Fibroblast of peridontal ligament (primary cell): ENCODE measurements around the gene VWA5B1.
"Not testable (repeated sequence)": the region's sequence is repeated elsewhere in the genome, so short reads cannot be mapped to it uniquely, and the experiment has no call there.

Experiments
- DNase-seq: peaks from one replicate; pipeline ENCODE4 v3.0.0-alpha.2; 2010; ENCODE audit errors: extremely low read depth

VWA5B1 gene

GRCh38 chr1:20279509-20279908 lies 11.2 kb upstream of the VWA5B1 start:
- peak; percentile 27 for DNase-seq

GRCh38 chr1:20280341-20280740 lies 10.3 kb upstream of the VWA5B1 start:
- no peak for DNase-seq

- no peak for DNase-seq
Measured at GRCh38 chr1:20280906-20281305, 9.8 kb upstream of the VWA5B1 start.

DNA sequence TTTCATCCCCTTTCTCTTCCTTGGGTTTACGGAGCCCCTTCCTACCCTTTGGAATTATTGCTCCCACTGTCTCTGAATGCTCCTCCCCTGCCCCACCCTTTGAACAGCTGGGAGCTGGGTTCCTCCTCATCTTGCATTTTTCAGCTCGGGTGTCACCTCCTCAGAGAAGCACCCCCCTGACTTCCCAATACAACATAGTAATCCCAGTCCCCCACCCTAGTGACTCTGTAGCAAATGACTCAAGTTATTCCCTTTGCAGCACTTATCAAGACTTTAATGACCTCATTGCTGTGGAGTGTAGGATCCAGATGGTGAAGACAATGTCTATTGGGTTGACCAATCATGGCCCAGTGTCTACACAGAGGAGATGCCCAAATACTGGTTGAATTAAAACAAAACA lies 8.9 kb upstream of the VWA5B1 start:
- DNase-seq: no peak

DNA sequence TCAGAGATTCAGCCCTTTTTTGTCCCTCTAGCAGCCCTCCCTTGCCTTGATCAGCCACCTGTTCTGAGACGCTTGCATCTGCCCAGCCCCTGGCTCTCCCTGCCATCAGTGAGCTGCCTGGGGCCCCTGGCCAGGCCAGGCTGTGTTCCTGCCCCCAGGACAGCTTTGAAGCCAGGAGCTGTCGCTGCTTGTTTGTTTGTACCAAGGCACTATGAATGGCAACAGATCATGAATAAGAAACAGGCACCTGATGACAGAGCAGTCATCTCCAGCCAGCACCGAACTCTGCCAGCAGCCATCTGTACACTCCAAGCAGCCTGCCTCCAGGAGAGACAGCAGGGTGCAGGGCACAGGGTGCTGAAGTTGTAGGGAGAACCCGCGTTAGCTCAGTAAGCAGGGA lies 8.1 kb upstream of the VWA5B1 start:
- no peak for DNase-seq

GRCh38 chr1:20284046-20284445 lies 6.6 kb upstream of the VWA5B1 start:
- DNase-seq: no peak

- DNase-seq: no peak
Measured at GRCh38 chr1:20284625-20285024, 6.0 kb upstream of the VWA5B1 start.

GRCh38 chr1:20285510-20285909 lies 5.2 kb upstream of the VWA5B1 start:
- DNase-seq: no peak

DNA sequence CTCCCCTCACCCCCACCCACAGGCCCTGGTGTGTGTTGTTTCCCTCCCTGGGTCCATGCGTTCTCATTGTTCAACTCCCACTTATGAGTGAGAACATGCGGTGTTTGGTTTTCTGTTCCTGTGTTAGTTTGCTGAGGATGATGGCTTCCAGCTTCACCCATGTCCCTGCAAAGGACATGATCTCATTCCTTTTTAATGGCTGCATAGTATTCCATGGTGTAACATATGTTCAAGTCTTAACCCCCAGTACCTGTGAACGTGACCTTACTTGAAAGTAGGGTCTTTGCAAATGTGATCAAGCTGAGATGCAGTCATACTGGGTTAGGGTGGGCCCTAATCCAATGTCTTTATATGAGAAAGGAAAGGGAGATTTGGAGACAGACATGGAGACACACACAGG lies 3.0 kb upstream of the VWA5B1 start:
- DNase-seq: not testable (repeated sequence)

GRCh38 chr1:20291645-20292084 lies 990 bp downstream of the VWA5B1 start:
- DNase-seq: no peak

DNA sequence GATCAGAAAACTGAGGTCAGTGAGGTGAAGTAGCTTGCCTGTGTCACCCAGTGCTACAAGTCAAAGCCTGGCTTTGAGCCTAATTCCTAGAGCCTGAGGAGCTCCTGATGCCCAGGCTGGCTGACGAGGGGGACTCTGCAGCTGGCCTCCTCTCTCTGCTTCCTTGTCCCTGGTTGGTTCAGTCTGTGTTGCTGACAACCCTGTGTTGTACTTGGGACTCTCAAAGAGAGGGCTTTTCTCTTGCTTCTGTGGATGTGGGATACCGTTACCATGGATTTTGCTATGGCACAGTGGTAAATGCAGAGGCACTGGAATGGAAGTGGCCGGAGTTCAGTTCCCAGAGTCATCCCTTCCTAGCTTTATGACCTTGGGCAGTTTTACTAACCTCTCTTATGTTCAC lies 8.0 kb downstream of the VWA5B1 start:
- no peak for DNase-seq

DNA sequence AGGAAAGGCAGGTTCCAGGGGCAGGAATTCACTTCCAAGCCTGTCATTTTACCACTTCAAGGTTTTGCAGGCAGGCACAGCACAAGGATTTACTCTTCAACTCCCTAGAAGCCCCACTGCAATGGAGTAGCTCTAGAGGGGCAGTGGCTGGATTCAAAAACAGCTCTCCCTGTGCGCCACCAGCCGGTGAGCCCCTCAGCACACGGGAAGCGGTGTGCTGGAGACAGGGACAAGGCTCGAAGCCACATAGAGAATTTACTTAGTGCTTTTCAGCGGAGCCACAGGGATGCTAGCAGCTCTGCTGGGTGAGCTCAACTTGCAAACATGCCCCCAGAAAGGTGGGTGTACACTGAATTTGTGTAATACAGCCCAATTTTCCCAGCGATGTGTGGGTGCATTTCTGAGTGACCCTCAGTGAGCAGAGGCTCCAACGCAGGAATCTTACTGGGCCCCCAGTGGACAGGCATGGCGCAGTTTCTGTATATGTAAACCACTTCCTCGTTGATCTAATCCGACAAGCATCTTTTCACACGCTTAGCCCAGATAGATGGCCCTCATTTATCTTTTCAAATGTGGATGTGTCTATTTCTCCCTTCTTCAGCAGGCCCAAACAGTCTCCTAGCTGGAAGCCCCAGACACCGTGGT lies 10.9 kb downstream of the VWA5B1 start:
- DNase-seq: no peak

- no peak for DNase-seq
Measured at GRCh38 chr1:20302108-20302471, 11.4 kb downstream of the VWA5B1 start.

DNA sequence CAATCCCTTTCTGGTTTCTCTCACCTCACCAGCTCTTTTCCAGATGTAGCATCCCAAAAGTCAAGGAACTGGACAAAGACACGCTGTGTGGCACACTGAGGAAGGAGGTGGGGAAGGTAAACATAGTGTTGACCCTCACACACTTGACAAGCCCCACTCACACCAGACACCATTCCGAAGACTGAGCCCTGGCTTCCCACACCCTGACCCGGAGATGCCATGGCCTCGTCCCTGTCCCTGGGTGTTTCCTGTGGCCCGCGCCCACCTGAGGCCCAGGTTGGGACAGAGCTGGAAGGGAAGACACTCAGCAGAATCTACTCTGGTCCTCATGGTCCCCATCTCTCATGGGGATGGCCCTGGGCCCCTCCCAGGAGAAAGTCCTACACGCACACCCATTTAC lies 16.4 kb downstream of the VWA5B1 start:
- no peak for DNase-seq

- DNase-seq: no peak
Measured at GRCh38 chr1:20308569-20308968, 17.9 kb downstream of the VWA5B1 start.

- DNase-seq: no peak
Measured at GRCh38 chr1:20311289-20311688, 20.6 kb downstream of the VWA5B1 start.

GRCh38 chr1:20312310-20312709 lies 21.6 kb downstream of the VWA5B1 start:
- DNase-seq: no peak

DNA sequence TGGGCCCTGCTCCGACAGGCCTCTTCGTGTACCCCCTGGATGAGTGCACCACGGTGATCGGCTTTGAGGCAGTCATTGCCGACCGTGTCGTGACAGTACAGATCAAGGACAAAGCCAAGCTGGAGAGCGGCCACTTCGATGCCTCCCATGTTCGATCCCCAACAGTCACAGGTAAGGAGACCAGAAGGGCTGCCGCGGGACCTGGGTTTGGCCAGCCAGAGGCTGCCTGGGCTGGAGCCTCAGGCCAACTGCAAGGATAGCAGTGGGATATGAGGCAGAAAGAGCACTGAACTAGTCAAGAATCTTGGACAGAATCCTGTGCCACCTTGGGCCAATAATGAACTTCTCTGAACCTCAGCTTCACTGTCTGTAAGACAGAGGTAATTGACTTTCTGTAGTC lies 22.1 kb downstream of the VWA5B1 start:
- DNase-seq: no peak

- no peak for DNase-seq
Measured at GRCh38 chr1:20317471-20317870, 26.8 kb downstream of the VWA5B1 start.

DNA sequence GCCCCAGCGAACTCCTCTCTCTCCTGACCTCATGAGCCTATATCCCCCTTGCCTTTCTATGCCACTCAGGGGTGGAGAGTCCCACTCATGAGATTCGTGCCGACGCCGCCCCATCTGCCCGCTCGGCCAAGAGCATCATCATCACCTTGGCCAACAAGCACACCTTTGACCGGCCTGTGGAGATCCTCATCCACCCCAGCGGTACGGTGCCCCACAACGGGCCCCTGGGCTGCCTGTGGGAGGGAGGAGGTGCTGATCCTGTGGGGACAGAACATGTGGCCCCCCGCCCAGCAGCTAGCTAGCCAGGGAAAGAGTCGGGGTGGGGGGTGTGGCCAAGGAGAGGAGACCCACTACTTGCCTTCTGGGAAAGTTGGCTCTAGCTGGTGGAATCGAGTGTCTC lies 27.8 kb downstream of the VWA5B1 start:
- DNase-seq: no peak

DNA sequence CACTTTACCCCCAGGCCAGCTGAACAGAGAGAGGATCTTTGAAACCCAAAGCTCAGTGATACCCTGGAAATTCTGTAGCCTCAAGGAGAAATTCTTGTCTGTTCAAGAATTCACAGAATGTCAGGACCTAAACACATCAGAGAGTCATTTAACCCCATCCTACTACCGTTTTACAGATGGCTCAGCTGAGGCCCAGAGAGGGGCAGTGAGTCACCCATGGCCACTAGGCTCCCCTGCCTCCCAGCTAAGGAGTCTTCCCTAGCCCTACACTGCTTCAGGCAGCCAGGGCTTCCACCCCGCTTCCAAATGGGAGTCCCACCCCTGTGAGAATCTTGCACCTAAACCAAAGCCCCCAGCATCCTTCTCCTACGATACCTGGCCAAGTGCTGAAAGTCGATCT lies 28.3 kb downstream of the VWA5B1 start:
- DNase-seq: no peak

- no peak for DNase-seq
Measured at GRCh38 chr1:20319456-20320220, 29.0 kb downstream of the VWA5B1 start.

DNA sequence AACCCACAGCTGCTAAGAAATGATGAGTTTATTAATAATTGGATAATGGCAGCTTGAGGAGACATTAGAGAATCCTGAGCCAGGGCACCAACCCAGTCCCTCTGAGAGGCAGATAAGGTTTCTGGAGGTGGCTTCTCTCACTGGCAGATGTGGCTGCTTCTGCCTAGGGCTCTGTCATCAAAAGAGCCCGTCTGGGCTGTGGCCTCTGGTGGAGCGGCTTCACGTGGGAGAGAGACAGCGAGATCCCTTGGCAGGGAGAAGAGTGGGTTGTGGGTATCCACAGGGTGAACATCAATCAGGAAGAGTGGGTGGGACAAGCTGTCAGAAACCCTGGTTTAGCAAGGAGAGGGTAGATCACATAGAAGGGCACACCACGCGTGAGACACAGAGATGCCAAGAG lies 30.0 kb downstream of the VWA5B1 start:
- DNase-seq: no peak

DNA sequence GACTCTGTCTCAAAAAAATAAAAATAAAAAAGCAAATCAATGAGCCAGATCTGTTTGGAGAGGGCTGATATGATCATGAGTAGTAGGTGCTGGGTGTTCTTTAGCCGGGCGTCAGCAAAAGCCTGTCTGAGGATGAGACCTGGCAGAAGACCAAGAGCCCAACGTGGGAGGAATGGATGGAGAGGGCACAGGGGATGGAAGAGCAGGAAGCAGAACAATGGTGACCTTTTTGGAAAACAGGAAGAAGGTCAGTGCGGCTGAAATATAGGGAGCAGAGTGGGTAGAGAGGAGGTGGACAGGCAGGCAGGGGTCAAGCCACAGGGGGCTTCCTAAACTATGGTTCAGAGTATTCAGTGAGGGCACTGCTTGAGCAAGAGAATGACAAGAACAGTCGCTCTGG lies 30.9 kb downstream of the VWA5B1 start:
- no peak for DNase-seq
